Endothelial cell of hepatic sinusoid (primary cell): ENCODE measurements around the gene MBOAT1.
"Not testable (repeated sequence)": the region's sequence is repeated elsewhere in the genome, so short reads cannot be mapped to it uniquely, and the experiment has no call there.

Experiments
- in situ Hi-C: cut with HindIII; loops from 2 replicates; pipeline ENCODE4 v1.10.0; 2017; ENCODE audit warnings: low sequenced_read_pairs

MBOAT1 gene

DNA sequence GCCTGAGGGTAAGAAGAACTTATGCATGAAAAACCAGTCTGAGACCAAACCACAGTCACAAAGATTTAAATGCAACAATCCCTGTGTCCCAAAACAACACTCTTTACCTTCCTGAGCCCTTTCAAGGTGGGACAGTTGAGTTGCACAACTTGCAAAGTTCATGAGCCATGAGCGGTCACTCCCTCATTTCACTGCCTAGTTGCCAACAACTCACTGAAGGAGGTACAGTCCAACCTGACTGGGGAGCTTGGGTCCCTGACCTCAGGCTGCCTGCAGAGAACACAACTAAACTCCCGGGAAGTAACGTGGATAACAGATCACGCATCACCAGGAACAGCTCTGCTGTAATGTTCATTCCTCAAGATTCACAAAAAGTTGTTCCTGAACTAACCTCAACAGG, 69.4 kb downstream of the MBOAT1 start:
- in situ Hi-C loops: no loop called here

GRCh38 chr6:20141931-20142330, 70.3 kb downstream of the MBOAT1 start:
- in situ Hi-C loops: no loop called here

DNA sequence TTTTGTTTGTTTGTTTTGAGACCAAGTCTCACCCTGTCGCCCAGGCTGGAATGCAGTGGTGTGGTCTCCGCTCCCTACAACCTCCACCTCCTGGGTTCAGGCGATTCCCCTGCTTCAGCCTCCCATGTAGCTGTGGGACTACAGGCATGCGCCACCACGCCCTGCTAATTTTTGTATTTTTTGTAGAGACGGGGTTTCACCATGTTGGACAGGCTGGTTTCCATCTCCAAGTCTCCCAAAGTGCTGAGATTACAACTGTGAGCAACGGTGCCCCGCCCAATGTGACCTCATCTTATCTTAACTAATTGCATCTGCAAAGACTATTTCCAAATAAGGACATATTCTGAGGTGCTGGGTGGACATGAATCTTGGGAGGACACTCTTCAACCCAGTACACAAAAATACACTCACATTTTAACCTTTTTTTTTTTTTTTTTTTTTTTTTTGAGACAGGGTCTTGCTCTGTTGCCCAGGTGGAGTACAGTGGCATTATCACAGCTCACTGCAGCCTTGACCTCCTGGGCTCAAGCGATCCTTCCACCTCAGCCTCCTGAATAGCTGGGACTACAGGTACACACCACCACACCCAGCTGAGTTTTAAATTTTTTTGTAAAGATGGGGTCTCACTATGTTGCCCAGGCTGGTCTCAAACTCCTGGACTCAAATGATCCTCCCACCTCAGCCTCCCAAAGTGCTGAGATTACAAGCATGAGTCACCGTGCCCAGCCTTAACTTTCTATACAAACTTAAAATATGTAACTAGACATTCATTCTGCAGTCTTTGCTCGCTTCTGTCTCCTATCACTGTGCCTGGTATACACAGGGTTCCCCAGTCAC, 72.9 kb downstream of the MBOAT1 start:
- in situ Hi-C loops: not testable (repeated sequence)

DNA sequence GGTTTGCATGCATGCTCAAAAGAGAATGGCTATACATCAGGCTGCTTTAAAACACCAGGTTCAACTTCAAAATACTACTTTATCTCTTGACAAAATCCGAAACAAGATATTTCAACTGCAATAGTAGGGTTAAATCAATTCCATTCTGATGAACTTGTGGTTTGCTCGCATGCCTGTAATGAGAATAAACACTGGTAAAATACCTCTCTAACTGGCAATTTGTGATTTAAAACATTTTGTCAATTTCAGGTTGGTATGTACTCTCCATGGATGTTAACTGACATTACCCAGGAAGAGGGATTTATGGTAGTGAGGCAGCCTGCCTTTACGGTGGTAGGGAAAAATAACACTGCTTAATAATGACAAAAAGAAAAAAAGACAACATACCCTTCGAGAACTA, 74.4 kb downstream of the MBOAT1 start:
- in situ Hi-C loops: no loop called here

- in situ Hi-C loops: no loop called here
These were observed 75.0 kb downstream of the MBOAT1 start for GRCh38 chr6:20137240-20137639.

- in situ Hi-C loops: no loop called here
These were observed 76.5 kb downstream of the MBOAT1 start for GRCh38 chr6:20135677-20136268.

GRCh38 chr6:20134613-20135012, 77.7 kb downstream of the MBOAT1 start:
- in situ Hi-C loops: no loop called here

DNA sequence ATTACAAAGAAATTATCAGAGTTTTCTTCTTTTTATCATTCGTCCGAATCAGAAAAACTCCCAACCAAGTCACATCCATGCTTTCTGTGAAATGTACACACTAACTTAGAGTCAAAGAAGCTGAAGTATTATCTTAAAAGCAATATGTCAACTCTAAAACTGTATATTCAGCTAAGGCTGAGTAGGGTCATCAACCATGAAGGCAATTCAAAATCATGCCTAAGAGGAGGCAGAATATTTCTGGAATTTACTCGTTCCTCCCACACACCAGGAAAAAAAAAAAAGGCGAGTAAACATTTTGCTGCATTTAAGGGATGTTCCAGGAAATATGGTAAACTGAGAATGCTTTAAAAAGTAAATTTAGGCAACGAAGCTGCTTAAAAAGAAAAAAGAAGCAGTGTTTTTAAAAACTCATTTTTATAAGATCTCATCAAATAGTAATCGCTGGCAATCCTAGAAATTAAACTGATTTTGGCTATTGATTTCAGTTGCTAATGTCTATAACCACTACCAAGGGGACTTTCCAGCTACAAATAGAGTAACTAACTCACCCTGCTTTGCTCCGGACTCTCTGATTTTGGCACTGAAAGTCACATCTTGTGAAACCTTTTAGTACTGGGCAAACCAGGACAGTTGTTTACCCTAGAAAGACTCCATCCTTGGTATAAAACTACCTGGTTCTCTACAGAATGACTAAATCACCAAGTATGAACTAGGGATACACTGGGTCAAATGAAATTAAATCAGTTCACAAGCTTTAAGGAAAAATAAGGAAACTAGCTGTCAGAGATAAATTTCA, 82.8 kb downstream of the MBOAT1 start:
- in situ Hi-C loops: loop anchor here (5.0 kb wide), 1 partner anchor 78 kb away; no protein-coding TSS in a partner anchor

DNA sequence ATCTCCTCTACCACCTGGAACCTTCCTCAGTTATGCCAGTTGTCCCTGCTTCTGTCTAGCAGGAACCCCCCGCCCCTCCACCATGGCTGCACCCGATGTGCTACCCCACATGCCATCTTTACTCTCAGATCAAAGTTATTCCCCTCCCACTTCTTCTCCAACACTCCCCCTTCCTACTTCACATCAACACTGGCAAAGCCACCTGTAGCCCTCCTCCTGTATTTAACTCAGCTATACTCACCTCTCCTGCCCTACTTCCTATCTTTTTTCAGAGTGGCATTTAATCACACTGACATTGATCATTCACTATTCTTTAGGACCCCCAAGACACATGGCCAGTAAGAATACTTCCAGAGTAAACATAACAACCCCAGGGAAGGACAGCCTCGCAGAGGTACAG, 84.3 kb downstream of the MBOAT1 start:
- in situ Hi-C loops: loop anchor here (5.0 kb wide), 1 partner anchor 79 kb away; no protein-coding TSS in a partner anchor

DNA sequence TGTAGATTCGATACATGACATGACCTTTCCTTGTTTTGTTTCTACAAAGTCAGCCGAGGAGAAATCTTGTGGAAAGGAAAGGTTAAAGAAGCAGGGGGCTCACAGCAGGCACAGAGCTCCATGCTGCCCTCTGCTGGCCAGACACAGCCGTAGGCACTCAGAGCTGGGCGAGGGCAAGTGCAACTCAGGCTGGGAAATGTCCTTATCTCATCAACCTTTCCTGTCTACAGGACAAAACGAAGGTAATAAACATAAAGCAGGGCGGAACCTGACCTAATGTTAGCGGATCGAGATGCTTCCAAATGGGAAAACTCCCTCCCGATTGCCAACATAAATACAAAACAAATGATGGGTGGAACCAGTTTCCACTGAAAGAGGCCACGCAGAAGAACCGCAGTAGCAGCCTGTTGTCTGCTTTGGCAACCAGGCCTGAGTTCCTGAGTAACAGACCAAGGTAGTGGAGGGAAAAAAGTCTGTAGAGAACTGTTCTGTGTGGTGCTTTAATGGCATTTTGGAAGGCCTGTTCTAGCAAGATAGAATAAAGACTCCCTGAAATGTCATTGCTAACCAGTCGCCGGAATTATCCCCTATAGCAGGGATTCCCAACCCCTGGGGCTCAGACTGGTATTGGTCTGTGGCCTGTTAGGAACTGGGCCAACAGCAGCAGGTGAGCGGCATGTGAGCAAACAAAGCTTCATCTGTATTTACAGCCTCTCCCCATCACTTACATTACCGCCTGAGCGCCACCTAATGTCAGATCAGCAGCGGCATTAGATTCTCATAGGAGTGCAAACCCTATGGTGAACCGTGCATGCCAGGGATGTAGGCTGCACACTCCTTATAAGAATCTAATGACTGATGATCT, 85.2 kb downstream of the MBOAT1 start:
- in situ Hi-C loops: loop anchor here (5.0 kb wide), 1 partner anchor 80 kb away; no protein-coding TSS in a partner anchor

DNA sequence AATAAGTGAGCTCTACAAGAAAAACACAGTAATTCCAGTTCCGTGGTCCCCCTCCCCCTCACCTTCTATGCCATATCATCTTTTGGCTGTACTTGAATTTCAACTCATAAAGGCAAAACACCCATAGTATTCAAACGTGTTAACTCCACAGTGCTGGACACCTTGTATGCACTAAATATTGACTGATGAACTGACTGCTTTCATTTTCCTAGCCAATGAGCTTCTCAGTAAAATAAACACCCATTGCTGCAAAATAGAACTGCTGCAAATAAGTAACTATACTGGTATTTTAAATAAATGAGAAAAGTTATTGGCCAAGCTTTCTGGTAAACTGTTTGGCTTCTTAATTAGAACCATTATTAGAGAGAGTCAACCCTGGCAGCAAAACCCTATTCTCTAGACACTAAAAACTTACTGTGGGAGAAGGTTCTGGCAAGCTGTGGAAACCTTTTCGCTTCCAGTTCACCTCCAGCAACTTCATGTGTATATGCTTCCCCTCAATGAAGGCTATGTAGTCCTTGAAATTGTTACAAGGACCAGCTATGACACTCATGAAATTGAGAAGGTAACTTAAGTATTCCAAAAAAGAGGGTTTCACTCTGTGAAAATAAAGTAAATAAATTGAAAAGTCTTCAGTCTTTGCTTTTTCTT, 86.0 kb downstream of the MBOAT1 start:
- in situ Hi-C loops: loop anchor here (5.0 kb wide), 1 partner anchor 81 kb away; no protein-coding TSS in a partner anchor

DNA sequence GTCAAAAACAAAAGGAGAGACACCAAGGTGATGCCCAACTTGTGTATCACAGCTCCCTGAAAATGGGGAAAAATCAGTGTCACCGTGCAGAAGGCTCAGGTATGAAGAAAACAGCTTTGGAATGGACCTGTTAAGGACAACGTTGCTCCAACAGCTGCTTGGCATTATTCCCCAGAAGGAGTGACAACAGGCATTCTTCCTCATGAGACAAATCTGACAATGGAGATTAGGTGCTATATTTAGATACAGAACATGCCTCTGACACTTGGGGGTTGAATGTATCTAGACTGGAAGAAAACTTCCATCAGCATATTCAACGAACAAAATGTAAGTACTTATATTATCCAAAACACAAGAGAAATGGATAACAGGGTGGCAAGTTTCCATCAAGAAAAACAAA, 87.7 kb downstream of the MBOAT1 start:
- in situ Hi-C loops: no loop called here

GRCh38 chr6:20119485-20119884, 92.8 kb downstream of the MBOAT1 start:
- in situ Hi-C loops: no loop called here

DNA sequence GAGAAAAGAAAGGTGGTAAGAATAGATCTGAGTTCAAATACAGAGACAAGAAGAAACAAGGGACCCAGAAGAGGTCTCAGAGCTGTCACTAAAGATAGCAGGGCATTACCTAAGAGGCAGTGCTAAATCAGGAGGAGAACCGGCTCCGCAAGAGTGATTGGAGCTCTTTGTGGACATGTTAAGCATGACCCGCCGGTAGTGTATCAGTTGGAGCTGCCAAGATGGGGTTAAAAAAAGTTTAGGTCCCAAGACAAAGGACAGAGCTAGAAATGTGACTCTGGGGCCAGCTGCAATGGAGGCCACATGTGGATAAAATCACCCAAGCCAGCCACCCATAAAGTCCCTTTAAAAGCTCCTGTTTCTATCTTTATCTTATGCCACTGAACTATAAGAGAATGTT, 93.4 kb downstream of the MBOAT1 start:
- in situ Hi-C loops: no loop called here

GRCh38 chr6:20117474-20117873, 94.8 kb downstream of the MBOAT1 start:
- in situ Hi-C loops: no loop called here

GRCh38 chr6:20116792-20117191, 95.5 kb downstream of the MBOAT1 start:
- in situ Hi-C loops: no loop called here

DNA sequence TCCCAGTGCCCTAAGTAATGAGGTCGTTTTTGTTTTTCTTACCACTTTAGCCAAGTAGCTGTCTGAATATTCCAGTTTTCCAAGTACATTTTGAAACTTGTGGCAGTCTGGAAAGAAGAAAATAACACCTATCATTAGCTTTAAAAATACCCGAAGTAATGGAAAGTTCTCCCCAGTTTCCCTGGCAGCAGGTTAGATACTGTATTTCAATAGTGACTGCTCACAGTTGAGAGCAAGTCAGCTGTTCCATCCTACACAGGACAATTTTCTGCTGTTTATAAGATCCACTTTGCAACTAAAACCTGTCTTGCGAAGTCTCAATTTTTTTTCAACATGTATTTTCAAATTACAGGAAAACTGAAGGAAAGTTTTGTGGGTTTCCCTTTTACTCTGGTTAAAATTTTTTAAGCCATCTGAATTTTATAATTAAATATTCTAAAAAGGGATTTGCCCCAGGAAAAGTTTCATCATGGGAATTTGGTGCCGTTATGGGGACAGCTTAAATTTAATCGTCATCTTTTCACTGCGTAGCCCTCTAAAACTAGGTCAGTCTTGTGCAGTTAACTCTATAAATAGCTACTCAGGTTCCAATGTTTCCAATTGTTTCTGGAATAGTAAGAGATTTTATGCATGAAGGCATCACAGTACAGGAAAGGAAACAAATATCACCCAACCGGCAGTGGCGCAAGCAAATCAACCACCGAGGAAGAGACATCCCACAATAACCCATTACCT, 96.9 kb downstream of the MBOAT1 start:
- in situ Hi-C loops: no loop called here

DNA sequence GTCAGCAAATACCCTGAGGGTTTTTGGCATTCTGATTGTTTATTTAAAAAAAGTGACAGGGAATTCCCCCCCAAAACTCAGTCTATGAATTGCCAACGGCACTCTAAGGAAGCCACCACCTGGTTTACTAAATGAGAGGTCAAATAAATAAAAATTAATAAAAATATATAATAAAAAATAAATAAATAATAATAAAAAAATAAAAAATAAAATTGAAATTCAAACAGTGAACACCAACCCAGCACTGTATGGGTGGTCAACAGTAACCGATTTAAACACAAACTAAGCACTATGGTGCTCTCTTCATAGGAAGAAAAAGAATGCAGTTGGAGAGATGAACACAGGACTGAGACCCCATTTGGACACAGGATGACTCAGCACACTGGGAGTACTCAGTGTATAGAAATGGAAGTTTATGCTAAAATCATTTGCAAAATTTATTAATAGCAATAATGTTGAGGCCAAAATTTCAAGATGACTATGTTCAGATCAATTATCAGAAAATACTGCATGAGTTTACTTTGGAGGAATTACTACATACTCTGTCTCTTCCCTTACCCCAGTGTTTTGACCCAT, 98.5 kb downstream of the MBOAT1 start:
- in situ Hi-C loops: no loop called here

- in situ Hi-C loops: no loop called here
These were observed 99.4 kb downstream of the MBOAT1 start for GRCh38 chr6:20112841-20113240.
